ENCODE measurements around the gene ESRRA. TPM values are rescaled to one million over a fixed set of nuclear protein-coding genes. Genes with fewer than 3 reads are reported as not detected.

The ESRRA gene
- total and polyA plus RNA-seq, 2 of the 4 experiments (the other 2 are of a cell fraction) = 10.2 to 15.0 TPM

DNA sequence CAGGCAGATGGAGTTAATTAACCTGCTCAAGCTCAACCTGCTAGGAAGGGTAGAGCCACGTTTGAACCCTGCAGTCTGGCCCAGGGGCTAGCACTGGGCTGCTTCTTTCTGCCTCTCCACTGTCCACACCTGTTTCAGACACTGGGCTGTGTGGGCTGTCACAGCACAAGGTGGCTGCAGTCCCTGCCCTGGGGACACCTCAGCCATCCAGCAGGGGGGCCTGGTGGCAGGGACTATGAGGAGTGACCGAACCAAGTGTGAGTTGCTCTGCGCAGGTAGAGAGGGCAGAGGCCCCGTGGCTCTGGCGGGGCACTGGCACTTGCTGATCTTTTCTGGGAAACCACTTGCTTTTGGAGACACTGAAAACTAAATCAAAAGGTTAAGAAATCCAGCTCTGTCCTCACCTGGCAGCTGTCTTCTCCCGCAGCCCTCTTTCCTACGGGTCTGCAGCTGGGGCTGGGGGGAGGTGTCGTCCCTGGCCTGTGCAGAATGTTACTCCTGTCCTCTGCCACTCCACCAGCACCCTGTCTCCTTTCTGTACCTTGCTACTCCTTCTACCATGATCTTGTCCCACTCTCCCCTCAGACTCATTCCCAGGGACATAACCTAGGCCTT, 26.6 kb upstream of the ESRRA start:
- Histone ChIP-seq H3K9ac (ENCODE audit: low read depth, low read length) (no peak overlapping the region), H3K9me1 (ENCODE audit: insufficient read depth, low read length) (peaks cover 5% of the 10 kb centered on the region; the same call in 1 of the 2 replicates), H2AK9ac (replicated peaks; ENCODE audit: low read depth, low read length, poor library complexity) (no peak overlapping the region), H3K4ac (ENCODE audit: low read depth, low read length) (no peak overlapping the region), H2BK15ac (ENCODE audit: low read depth, low read length) (no peak overlapping the region), H2BK20ac (ENCODE audit: low read depth, low read length) (no peak overlapping the region), H4K91ac (ENCODE audit: insufficient read depth, low read depth, low read length) (no peak overlapping the region), H2AFZ (replicated peaks; ENCODE audit: low read length, poor library complexity) (no peak overlapping the region), H3K9me3 (ENCODE audit: control insufficient read depth, insufficient read depth, low read length) (no peaks in the 10 kb centered on the region), H3K36me3 (ENCODE audit: control insufficient read depth, insufficient read depth, low read length) (peaks cover 35% of the 10 kb centered on the region), H4K20me1 (ENCODE audit: insufficient read depth, low read length) (no peaks in the 10 kb centered on the region), H4K8ac (ENCODE audit: low read depth in 2 of 2, low read length in 2 of 2) (no peak overlapping the region), H4K5ac (ENCODE audit: low read depth, low read length) (no peak overlapping the region), H3K27ac (ENCODE audit: insufficient read depth, low read length) (no peak overlapping the region), H3K23ac (ENCODE audit: low read depth, low read length) (no peak overlapping the region), H2BK120ac (ENCODE audit: low read depth, low read length) (no peak overlapping the region), H3K4me1 (ENCODE audit: control insufficient read depth, insufficient read depth, low read length) (peaks cover 2% of the 10 kb centered on the region; the same call in 1 of the 2 replicates), H3K4me3 (ENCODE audit: insufficient read depth, low read depth, low read length) (no peak overlapping the region), H3K4me2 (ENCODE audit: low read depth, low read length) (no peak overlapping the region), H3K14ac (replicated peaks; ENCODE audit: low read depth, low read length) (no peak overlapping the region), H2AK5ac (ENCODE audit: low read depth, low read length) (no peak overlapping the region), H3K27me3 (ENCODE audit: control insufficient read depth, insufficient read depth, low read length) (no peaks in the 10 kb centered on the region), H2BK5ac (ENCODE audit: low read depth, low read length, poor library complexity, severe bottlenecking) (no peak overlapping the region), H3K56ac (ENCODE audit: extremely low read depth, insufficient read depth, low read length) (no peak overlapping the region), H3K18ac (ENCODE audit: low read depth, low read length) (no peak overlapping the region), H3K79me1 (ENCODE audit: low read depth in 1 of 2, low read length in 2 of 2) (peaks cover 5 to 18% of the 10 kb centered on the region in 2 experiments)
- intact Hi-C loops (cut with micrococcal nuclease) = no loop called here
- dilution Hi-C loops (cut with HindIII; ENCODE audit: low sequenced_read_pairs, unreplicated experiment) = no loop called here
- ChIA-PET CTCF (no interaction called here), POLR2A (ENCODE audit: unreplicated experiment) (no interaction called here)
- in situ Hi-C loops (cut with MboI; ENCODE audit: low sequenced_read_pairs) = no loop called here
- BruUV-seq (replicated peaks) = no TSS peak
- WGBS, 2 experiments (ENCODE audit: extremely low coverage in 2 of 2, insufficient read length in 1 of 2) = 92% methylated on average over 5 of the region's 8 CpGs; no CpG with 5 or more reads in 1 of the 2 experiments
- DNase-seq (no peak), ATAC-seq (ENCODE audit: low read depth) (no peak)
- TF ChIP-seq, protein P1, sequence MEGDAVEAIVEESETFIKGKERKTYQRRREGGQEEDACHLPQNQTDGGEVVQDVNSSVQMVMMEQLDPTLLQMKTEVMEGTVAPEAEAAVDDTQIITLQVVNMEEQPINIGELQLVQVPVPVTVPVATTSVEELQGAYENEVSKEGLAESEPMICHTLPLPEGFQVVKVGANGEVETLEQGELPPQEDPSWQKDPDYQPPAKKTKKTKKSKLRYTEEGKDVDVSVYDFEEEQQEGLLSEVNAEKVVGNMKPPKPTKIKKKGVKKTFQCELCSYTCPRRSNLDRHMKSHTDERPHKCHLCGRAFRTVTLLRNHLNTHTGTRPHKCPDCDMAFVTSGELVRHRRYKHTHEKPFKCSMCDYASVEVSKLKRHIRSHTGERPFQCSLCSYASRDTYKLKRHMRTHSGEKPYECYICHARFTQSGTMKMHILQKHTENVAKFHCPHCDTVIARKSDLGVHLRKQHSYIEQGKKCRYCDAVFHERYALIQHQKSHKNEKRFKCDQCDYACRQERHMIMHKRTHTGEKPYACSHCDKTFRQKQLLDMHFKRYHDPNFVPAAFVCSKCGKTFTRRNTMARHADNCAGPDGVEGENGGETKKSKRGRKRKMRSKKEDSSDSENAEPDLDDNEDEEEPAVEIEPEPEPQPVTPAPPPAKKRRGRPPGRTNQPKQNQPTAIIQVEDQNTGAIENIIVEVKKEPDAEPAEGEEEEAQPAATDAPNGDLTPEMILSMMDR (conservative IDR thresholded peaks at IDR 0.05; ENCODE audit: low read depth, low read length) = no peak
- no peak for TF ChIP-seq NFE2L2 (IDR thresholded peaks at IDR 0.05; ENCODE audit: low read depth, low read length)
- TF ChIP-seq FOS (IDR thresholded peaks at IDR 0.05; ENCODE audit: low read depth, low read length) = no peak
- TF ChIP-seq MAZ (IDR thresholded peaks at IDR 0.05; ENCODE audit: borderline replicate concordance, low read depth, low read length) = no peak
- no peak for TF ChIP-seq POLR2A (IDR thresholded peaks at IDR 0.05; ENCODE audit: low read depth, low read length)
- TF ChIP-seq MAFK (IDR thresholded peaks at IDR 0.05; ENCODE audit: low read depth, low read length) = no peak
- TF ChIP-seq CHD1 (IDR thresholded peaks at IDR 0.05; ENCODE audit: low read depth, low read length) = no peak
- no peak for TF ChIP-seq USF2 (IDR thresholded peaks at IDR 0.05; ENCODE audit: low read depth, low read length)
- TF ChIP-seq ELK1 (IDR thresholded peaks at IDR 0.05; ENCODE audit: borderline replicate concordance, low read depth, low read length) = no peak
- no peak for TF ChIP-seq SMC3 (IDR thresholded peaks at IDR 0.05; ENCODE audit: low read depth, low read length)
- TF ChIP-seq BHLHE40 (IDR thresholded peaks at IDR 0.05; ENCODE audit: low read depth, low read length) = no peak
- TF ChIP-seq RFX5 (IDR thresholded peaks at IDR 0.05; ENCODE audit: low read depth, low read length) = no peak
- TF ChIP-seq MXI1 (IDR thresholded peaks at IDR 0.05; ENCODE audit: borderline replicate concordance, low read depth, low read length) = no peak
- TF ChIP-seq CEBPB (IDR thresholded peaks at IDR 0.05; ENCODE audit: low read depth, low read length) = no peak
- no peak for TF ChIP-seq RAD21 (IDR thresholded peaks at IDR 0.05; ENCODE audit: low read length)
- TF ChIP-seq RCOR1 (IDR thresholded peaks at IDR 0.05; ENCODE audit: insufficient replicate concordance, low read length) = no peak

All from IMR-90 (cell line).